HG02571 (cell line): ENCODE measurements around the gene SERPIND1.
"Not testable (repeated sequence)": the region's sequence is repeated elsewhere in the genome, so short reads cannot be mapped to it uniquely, and the experiment has no call there.

ENCODE experiments used
- ATAC-seq: cut with Tn5 transposase; IDR thresholded peaks from one replicate; pipeline ENCODE4 v1.9.1; 2021; ENCODE audit warnings: mild to moderate bottlenecking, moderate library complexity; ENCODE audit not compliant: unreplicated experiment

Gene SERPIND1

DNA sequence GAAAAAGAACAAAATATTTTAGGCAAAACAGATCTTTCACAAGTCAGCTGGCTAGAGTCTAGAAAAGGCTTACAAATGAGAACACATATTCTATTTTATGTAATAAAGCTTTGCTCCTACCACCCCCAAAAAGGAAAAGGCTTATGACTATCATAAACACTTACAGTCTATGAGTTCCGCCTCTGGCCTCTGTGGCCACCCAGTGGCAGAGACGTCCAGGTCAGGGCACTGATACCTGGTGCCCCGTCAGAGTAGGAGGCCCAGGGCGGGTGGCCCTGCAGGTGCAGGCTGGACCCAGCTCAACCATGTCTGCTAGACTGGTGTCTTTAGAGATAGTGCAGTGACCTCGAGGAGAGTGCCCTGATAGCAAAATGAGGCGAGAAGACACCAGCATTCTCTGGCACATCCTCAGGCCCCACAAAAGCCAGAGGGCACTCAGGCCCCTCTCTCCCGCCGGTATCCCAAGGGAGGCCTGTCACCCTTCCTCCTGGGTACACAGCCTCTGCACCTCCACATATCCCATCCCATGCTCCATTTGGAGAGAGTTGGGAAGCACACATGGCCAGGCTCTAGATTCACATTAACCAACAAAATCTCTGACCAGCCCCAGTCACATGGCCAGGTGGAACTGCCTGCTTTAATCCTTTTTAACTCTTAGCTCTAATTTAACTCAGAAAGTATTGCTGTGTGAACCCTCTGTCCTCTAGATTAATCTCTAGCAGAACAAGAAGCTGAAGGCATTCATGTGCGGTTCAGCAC is 27.3 kb upstream of the SERPIND1 start:
- no peak for ATAC-seq

GRCh38 chr22:20747223-20747622 is 26.7 kb upstream of the SERPIND1 start:
- ATAC-seq, result no peak

GRCh38 chr22:20748082-20748481 is 25.8 kb upstream of the SERPIND1 start:
- no peak for ATAC-seq

DNA sequence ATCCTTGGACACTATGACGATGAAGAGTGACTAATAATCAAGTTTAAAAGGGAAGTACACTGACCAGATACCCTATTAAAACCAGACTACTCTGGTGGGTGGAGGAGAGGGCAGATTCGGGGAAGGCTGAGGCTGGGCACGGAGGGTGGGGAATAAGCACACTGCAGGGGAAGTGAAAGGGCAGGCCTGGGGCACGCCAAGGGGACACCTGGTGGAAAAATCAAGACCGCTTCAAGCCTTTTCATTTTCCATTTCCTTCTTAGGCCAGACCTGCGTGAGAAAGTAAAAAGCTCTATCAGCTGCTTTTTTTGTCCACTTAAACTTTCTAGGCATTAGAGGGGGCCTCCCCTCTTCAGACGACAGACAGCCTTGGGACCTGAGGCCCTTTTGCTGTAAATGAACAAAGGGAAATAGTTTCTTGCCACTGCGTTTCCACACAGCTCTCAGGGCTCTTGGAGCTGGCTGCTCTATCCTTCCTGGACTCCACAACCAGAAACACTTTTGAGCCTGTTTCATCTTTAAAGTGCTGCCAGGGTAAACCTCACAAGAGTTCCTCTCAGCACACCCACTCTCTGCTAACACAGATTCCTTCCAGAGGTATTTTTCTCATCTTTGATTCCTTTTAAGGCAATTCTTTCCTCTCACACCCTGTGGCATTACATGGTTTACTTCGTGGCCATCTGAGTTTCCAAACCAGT is 25.0 kb upstream of the SERPIND1 start:
- ATAC-seq, result peak; percentile 57

DNA sequence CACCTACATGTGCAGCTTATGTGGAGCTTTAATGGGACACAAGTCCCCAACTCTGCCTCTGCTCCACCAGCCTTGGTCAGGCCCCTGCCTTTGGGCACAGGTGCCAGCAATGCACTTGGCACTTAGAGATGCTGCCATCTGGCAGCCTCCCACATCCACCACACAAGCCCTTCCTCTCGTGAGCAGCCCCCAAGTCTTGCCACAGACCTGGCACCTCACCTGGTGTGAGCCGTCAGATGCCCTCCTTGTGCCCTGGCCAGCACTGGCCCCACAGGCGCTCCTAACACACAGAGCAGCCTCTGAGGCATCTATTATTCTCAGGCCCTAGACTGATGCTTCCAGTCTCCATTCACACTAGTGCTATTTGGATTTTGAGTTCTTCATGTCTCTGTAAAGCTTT is 24.5 kb upstream of the SERPIND1 start:
- no peak for ATAC-seq

- ATAC-seq, result no peak
Observed at GRCh38 chr22:20750461-20751184, 23.3 kb upstream of the SERPIND1 start.

- no peak for ATAC-seq
Observed at GRCh38 chr22:20751185-20751851, 22.6 kb upstream of the SERPIND1 start.

DNA sequence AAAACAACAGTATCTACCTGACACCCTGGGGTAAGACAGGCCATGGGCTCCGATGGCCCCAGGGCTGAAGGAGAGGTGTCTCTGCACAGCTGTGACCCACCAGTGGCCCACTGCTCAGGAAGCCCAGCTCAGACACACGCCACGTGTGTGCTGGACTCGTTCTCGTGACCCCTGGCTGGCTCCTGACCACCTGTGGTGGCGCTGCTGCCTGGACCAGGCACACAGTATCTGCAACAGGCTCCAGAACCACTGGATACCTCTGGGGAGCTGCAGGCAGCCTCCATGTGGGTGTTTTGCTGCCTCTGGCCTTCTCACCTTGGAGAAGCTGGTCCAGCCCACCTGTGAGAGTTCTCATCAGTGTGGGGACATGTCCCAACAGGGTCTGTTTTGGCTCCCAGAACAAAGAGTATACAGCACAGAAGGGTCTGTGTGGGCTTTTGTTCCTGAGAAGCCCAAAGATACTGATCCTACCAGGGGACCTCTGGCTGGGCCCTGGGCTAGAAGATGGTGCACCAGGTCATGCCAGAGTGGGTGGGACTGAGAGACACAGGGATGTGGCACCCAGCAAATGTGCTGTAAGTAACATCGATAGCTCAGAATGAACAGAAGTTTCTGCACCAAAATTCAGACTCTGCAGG is 21.7 kb upstream of the SERPIND1 start:
- ATAC-seq, result no peak

DNA sequence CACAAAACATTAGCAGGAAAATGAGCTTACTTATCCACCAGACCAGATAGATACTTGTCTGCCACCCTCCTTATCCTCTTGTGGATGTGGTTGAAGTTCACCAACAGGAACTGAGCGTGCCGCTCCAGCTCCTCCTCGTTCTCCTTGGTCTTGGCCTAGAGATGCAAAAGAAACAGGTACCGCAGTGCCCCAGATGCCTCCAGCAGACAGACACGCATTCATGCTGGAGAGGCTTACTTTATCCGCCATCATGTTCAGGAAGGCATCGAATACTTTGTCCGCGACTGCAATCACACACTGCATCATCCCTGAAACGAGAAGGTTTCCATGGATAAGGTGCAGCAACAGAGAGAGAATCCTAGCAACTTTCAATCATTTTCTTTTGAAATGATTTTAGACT is 21.0 kb upstream of the SERPIND1 start:
- ATAC-seq, result no peak

DNA sequence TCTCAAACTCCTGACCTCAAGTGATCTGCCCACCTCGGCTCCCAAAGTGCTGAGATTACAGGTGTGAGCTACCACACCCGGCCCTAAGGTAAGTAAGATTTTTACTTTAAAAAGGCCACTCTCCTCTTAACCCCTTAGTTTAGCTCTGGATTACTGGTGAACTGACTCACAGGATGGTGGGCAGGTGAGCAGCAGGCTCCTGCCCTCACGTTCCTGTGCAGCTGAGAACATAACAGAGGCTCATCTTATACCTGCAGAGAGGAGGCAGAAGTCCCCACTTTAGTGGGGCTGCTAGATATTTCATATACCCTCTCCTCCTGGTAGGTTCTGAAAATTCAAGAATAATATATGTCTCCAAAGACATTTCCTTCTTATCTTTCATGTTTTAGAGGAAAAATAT is 17.1 kb upstream of the SERPIND1 start:
- no peak for ATAC-seq

DNA sequence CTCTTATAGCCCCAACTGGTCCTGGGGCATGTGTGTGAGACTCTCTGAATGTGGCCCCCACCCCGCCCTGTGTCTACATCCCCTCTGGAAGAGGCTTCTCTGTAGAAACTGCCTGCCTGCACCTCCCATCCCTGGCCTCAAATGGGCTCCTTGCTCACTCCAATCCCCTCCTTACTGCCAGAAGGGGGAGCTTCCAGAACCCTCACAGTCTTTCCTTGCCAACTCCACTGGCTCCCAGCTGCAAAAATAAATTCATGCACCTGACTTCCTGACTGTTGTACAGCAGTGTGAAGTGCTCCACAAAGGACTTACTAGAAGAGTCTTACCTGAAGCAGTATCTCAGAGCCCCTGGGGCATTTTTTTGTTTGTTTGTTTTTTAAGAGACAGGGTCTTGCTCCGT is 15.2 kb upstream of the SERPIND1 start:
- ATAC-seq, result no peak

- no peak for ATAC-seq
Observed at GRCh38 chr22:20760084-20760483, 13.8 kb upstream of the SERPIND1 start.

DNA sequence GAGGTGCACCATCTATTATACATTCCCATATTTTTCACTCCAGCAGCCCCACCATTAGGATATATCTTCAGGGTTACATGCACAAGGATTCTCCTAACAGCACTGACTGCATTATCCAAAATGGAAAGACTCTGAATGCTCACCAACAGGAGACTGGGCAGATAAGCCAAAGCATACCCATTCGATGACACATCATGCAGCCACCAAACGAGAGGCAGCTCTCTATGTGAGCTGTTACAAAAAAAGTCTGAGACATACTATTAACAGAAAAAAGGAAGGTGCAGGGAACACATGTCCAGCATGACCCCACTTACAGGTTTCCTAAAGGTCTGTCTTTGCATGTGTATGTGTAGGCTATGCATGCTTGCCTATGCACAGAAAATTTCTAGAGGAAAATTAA is 12.4 kb upstream of the SERPIND1 start:
- ATAC-seq, result no peak

GRCh38 chr22:20762233-20762796 is 11.6 kb upstream of the SERPIND1 start:
- no peak for ATAC-seq

- no peak for ATAC-seq
Observed at GRCh38 chr22:20763630-20764470, 10.1 kb upstream of the SERPIND1 start.

GRCh38 chr22:20764471-20764720 is 9.5 kb upstream of the SERPIND1 start:
- no peak for ATAC-seq

DNA sequence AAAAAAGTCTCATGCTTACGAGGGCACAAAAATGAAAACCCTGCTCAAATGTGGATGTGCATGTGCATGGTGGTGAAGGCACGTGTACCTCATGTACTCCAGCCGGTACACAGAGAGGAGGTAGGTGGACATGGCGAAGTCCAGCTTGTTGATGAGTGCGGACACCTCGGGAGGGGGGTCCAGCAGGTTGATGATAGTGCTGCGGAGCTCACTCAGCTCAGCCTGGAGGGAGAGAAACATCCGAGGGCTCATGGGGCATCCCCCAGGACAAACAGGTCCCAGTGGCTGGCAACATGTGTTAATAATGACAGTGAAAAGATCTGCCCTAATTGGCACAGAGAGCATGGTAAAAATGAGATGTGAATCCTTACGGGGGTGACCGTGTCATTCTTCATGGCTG is 9.2 kb upstream of the SERPIND1 start:
- no peak for ATAC-seq

DNA sequence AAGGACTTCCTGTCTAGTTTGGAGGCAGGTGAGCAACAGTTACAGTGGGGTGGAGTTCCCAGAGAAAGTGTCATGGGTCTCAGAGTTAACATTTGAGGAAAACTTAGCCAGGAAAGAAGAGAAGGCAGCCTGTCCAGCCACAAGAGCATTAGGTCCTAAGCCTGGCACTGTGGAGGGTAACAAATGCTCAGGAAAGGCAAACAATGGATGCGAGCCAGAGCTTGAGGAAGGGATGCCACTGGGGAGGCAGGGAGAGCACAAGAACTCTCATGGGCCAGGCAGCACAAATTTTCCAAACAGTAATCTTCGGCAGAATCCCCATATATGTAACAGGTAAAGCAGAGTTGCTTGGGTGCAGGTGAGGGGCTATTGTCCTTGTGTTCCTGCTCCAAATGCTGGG is 8.0 kb upstream of the SERPIND1 start:
- no peak for ATAC-seq

GRCh38 chr22:20766530-20766929 is 7.4 kb upstream of the SERPIND1 start:
- ATAC-seq, result no peak

DNA sequence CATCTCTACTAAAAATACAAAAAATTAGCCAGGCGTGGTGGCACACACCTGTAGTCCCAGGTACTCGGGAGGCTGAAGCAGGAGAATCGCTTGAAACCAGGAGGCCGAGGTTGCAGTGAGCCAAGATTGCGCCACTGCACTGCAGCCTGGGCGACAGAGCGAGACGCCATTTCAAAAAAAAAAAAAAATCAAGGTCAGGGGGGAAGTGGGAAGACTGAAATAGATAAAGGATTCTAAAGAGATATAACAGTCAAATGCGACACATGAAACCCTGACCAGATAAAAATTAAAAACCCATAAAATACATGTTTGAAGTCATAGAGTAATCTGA is 4.5 kb upstream of the SERPIND1 start:
- not testable (repeated sequence) for ATAC-seq
